ENCODE data around the gene RBP3. TPM values are rescaled to one million over a fixed set of nuclear protein-coding genes. Genes with fewer than 3 reads are reported as not detected.

The RBP3 gene
- total RNA-seq, 1 experiment from 2014 or later = not detected

- Histone ChIP-seq H3K4me3 (no peak overlapping the region), H3K9me3 (no peaks in the 10 kb centered on the region), H3K36me3 (no peaks in the 10 kb centered on the region), H3K27me3 (no peaks in the 10 kb centered on the region)
- no peak for DNase-seq
These were observed 35.5 kb upstream of the RBP3 start for GRCh38 chr10:47312663-47312995.

GRCh38 chr10:47314416-47314970 is 33.7 kb upstream of the RBP3 start:
- Histone ChIP-seq H3K4me3 (no peak overlapping the region), H3K27me3 (no peaks in the 10 kb centered on the region), H3K36me3 (no peaks in the 10 kb centered on the region), H3K9me3 (no peaks in the 10 kb centered on the region)
- DNase-seq = no peak

GRCh38 chr10:47315421-47315820 is 32.7 kb upstream of the RBP3 start:
- H3K9me3 ChIP-seq = no peaks in the 10 kb centered on the region
- no peak overlapping the region for H3K4me3 ChIP-seq
- no peaks in the 10 kb centered on the region for H3K36me3 ChIP-seq
- DNase-seq = no peak
- H3K27me3 ChIP-seq = no peaks in the 10 kb centered on the region

- no peaks in the 10 kb centered on the region for H3K9me3 ChIP-seq
- H3K27me3 ChIP-seq = no peaks in the 10 kb centered on the region
- no peak for DNase-seq
- H3K36me3 ChIP-seq = no peaks in the 10 kb centered on the region
- H3K4me3 ChIP-seq = no peak overlapping the region
These were observed 32.0 kb upstream of the RBP3 start for GRCh38 chr10:47316131-47316530.

GRCh38 chr10:47317251-47317650 is 30.9 kb upstream of the RBP3 start:
- DNase-seq = no peak
- H3K9me3 ChIP-seq = no peaks in the 10 kb centered on the region
- no peaks in the 10 kb centered on the region for H3K27me3 ChIP-seq
- H3K36me3 ChIP-seq = no peaks in the 10 kb centered on the region
- H3K4me3 ChIP-seq = no peak overlapping the region

- Histone ChIP-seq H3K27me3 (no peaks in the 10 kb centered on the region), H3K36me3 (no peaks in the 10 kb centered on the region), H3K4me3 (no peak overlapping the region), H3K9me3 (no peaks in the 10 kb centered on the region)
- peak; percentile 19 for DNase-seq
These were observed 29.5 kb upstream of the RBP3 start for GRCh38 chr10:47318706-47319105.

GRCh38 chr10:47319784-47320183 is 28.4 kb upstream of the RBP3 start:
- DNase-seq = no peak
- Histone ChIP-seq H3K9me3 (no peaks in the 10 kb centered on the region), H3K4me3 (no peak overlapping the region), H3K27me3 (no peaks in the 10 kb centered on the region), H3K36me3 (no peaks in the 10 kb centered on the region)

- no peak for DNase-seq
- Histone ChIP-seq H3K4me3 (no peak overlapping the region), H3K36me3 (no peaks in the 10 kb centered on the region), H3K9me3 (no peaks in the 10 kb centered on the region), H3K27me3 (no peaks in the 10 kb centered on the region)
These were observed 27.4 kb upstream of the RBP3 start for GRCh38 chr10:47320812-47321211.

- H3K4me3 ChIP-seq = no peak overlapping the region
- H3K9me3 ChIP-seq = no peaks in the 10 kb centered on the region
- H3K36me3 ChIP-seq = no peaks in the 10 kb centered on the region
- DNase-seq = no peak
- no peaks in the 10 kb centered on the region for H3K27me3 ChIP-seq
These were observed 26.5 kb upstream of the RBP3 start for GRCh38 chr10:47321521-47322195.

- H3K36me3 ChIP-seq = no peaks in the 10 kb centered on the region
- H3K9me3 ChIP-seq = no peaks in the 10 kb centered on the region
- H3K27me3 ChIP-seq = no peaks in the 10 kb centered on the region
- no peak within 1 kb of the TSS for H3K4me3 ChIP-seq
- no peak for DNase-seq
These were observed 25.7 kb upstream of the RBP3 start, which contains the start of gene GDF2 for GRCh38 chr10:47322300-47323061. TSS of gene GDF2 (plus strand) at chr10:47322454. CDS start at chr10:47322669, 215 bp downstream.

- Histone ChIP-seq H3K9me3 (no peaks in the 10 kb centered on the region), H3K4me3 (no peak overlapping the region), H3K36me3 (no peaks in the 10 kb centered on the region), H3K27me3 (no peaks in the 10 kb centered on the region)
- no peak for DNase-seq
These were observed 25.1 kb upstream of the RBP3 start for GRCh38 chr10:47323087-47323486.

GRCh38 chr10:47323636-47324296 is 24.4 kb upstream of the RBP3 start:
- no peak for DNase-seq
- H3K9me3 ChIP-seq = no peaks in the 10 kb centered on the region
- no peak overlapping the region for H3K4me3 ChIP-seq
- no peaks in the 10 kb centered on the region for H3K27me3 ChIP-seq
- no peaks in the 10 kb centered on the region for H3K36me3 ChIP-seq

- H3K27me3 ChIP-seq = no peaks in the 10 kb centered on the region
- no peaks in the 10 kb centered on the region for H3K9me3 ChIP-seq
- DNase-seq = no peak
- no peaks in the 10 kb centered on the region for H3K36me3 ChIP-seq
- no peak overlapping the region for H3K4me3 ChIP-seq
These were observed 22.6 kb upstream of the RBP3 start for GRCh38 chr10:47325303-47326291.

- Histone ChIP-seq H3K9me3 (no peaks in the 10 kb centered on the region), H3K27me3 (no peaks in the 10 kb centered on the region), H3K36me3 (no peaks in the 10 kb centered on the region), H3K4me3 (no peak overlapping the region)
- no peak for DNase-seq
These were observed 21.7 kb upstream of the RBP3 start for GRCh38 chr10:47326306-47326926.

GRCh38 chr10:47326927-47327330 is 21.2 kb upstream of the RBP3 start:
- no peak for DNase-seq
- no peak overlapping the region for H3K4me3 ChIP-seq
- H3K36me3 ChIP-seq = no peaks in the 10 kb centered on the region
- H3K27me3 ChIP-seq = no peaks in the 10 kb centered on the region
- no peaks in the 10 kb centered on the region for H3K9me3 ChIP-seq

- H3K9me3 ChIP-seq = no peaks in the 10 kb centered on the region
These were observed 18.3 kb upstream of the RBP3 start for GRCh38 chr10:47329855-47330254.

More at GRCh38 chr10:47329855-47330254, 18.3 kb upstream of the RBP3 start:
- Histone ChIP-seq H3K4me3 (no peak overlapping the region), H3K27me3 (no peaks in the 10 kb centered on the region), H3K36me3 (no peaks in the 10 kb centered on the region)
- no peak for DNase-seq
